GM19452 (cell line): ENCODE measurements around the gene CRYBA4.

Experiments
- ATAC-seq: cut with Tn5 transposase; IDR thresholded peaks from one replicate; pipeline ENCODE4 v1.9.1; 2021; ENCODE audit not compliant: unreplicated experiment

Gene CRYBA4

DNA sequence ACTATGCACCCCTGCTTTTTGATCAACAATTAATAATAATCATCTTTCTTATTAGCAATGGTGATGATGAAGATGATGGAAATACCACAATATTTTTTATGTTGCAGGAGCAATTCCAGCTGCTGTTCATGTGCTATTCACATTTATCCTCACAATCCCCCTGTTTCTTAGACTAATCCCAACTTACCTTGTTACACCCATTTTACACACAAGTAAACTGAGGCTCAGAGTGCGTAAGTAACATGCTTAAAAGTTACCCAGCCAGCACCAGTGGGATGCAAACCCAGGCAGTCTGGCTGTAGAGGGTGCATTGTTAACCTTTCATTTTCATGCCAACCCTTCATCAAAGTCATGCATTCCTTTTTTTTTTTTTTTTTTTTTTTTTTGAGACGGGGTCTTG lies 1.6 kb upstream of the CRYBA4 start:
- no peak for ATAC-seq

DNA sequence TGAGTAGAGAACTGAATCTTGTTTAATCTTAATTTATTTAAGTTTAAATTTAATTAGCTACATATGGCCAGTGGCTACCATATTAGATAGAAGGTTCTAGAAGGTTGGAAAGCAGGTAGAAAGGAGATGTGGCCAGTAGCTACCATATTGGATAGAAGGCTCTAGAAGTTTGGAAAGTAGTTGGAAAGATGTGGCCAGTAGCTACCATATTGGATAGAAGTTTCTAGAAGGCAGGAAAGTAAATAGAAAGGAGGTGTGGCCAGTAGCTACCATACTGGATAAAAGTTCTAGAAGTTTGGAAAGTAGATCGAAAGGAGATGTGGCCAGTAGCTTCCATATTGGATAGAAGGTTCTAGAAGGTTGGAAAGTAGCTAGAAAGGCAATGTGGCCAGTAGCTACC lies 2.2 kb downstream of the CRYBA4 start:
- ATAC-seq: no peak

DNA sequence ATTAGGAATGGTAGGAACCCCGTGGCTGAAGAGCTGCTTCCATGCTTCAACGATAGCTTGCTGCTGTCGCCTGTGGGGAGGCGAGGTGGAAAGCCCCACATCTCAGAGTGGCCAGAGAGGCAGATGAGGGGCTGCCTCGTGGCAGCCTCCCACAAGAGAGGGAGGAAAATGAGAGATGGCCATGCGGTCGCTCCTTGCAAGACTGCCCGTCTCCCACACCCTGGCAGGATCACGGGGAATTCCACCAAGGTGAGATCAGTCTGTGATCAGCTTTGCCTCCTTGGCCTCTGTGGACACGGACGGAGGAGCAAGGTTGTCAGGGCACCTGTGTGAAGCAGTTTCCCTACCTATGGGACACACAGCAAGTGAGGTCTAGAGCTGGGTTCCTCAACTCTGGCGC lies 3.0 kb downstream of the CRYBA4 start:
- ATAC-seq: no peak

DNA sequence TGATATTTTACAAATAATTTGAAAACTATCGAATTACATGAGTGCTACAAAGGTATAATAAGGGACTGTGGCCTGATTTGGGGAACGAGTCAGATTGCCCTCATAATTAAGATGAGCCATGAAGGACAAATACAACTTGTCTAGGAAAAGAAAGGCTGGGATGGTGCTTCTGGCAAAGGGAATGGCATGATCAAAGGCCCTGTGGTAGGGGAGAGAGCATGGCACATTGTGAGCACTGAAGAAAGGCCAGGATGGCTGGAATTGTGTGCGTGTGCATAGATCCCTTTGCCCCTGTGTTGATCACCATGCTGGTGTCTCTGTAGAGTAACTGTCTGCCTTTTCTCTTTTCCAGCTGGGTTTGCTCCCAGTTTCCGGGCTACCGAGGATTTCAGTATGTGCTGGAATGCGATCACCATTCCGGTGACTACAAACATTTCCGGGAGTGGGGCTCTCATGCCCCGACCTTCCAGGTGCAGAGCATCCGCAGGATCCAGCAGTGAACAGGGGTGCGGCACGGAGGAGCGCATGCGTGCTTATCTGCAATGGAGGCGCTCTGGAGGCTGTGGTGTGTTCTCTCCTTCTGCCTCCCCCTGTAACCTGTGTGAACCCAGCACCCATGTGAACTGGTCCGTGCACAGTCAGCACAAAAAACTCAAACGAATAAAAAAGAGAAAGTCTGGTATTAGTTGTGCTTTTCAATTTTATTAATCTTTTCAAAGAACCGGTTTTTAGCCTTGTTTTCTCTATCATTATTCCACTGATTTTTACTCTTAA lies 8.4 kb downstream of the CRYBA4 start:
- ATAC-seq: no peak

DNA sequence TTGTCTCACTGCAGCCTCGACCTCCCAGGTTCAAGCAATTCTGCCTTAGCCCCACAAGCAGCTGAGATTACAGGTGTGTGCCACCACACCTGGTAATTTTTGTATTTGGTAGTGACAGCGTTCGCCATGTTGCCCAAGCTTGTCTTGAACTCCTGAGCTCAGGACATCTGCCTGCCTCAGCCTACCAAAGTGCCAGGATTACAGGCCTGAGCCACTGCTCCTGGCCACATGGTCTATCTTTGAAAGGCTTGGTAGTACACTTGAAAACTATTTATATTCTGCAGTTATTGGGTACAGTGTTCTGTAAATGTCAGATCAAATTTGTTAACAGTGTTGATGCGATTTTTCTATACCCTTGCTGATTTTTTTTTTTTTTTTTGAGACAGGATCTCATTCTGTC lies 9.5 kb downstream of the CRYBA4 start:
- ATAC-seq: no peak

DNA sequence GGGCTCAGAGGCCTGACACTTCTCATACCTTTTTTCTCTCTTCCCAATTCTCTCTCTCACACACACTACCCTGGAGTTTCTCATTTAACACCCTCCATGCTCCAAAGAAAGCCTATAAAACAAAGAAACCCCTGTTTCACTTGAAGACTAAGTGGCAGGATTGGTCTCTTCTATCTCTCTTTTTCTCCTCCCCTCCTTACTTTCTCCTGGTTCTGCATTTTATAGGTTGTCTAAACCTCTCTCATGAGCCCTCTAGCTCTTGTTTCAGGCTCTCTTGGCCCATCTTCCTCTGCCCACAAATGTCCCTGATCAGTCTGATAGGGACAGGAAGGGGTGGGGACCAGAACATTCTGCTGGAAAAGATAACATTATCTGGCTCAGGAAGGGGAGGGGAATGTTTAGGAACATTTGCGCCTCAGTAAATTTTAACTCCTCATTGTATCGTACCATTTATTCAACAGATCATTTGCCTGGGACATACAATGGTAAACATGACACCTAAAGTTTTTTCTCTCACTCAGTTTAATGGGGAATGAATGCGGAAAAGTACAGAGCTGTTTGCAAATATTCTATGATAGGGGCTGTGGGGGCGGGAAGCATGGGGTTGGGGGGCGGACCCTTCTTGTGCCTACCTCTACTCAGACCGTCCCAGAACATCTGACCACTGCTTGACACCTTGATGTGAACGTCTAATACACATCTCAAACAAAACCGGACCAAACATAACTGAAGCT lies 10.8 kb downstream of the CRYBA4 start:
- no peak for ATAC-seq

DNA sequence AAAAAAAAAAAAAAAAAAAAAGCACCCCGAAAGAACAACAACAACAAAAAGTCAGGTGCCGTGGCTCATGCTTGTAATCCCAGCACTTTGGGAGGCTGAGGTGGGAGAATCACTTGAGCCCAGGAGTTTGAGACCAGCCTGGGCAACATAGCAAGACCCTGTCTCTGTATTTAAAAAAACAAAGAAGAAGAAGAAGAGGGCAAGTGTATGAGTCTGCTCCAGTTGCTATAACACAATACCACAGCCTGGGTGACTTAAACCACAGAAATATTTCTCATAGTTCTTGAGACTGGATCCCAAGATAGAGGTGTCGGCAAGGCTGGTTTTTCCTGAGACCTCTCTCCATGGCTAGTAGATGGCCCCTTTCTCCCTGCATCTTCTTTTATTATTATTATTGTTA lies 12.4 kb downstream of the CRYBA4 start:
- ATAC-seq: no peak

DNA sequence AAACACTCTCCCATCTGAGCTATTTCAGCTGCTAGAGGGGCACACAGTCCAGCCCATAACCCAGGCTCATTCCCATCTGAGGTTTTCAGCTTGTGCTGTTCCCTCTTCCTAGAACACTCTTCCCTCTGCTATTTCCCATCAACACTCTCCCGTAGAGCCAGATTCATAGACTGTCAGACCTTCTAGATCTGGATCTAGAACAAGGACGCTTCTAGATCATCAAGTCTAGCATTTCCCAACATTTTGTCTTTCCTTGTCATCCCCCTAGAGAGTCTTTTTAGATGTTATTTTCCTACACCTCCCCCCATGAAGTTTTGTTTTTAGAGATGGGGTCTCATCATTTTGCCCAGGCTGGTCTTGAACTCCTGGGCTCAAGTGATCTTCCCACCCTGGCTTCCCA lies 13.4 kb downstream of the CRYBA4 start:
- no peak for ATAC-seq

DNA sequence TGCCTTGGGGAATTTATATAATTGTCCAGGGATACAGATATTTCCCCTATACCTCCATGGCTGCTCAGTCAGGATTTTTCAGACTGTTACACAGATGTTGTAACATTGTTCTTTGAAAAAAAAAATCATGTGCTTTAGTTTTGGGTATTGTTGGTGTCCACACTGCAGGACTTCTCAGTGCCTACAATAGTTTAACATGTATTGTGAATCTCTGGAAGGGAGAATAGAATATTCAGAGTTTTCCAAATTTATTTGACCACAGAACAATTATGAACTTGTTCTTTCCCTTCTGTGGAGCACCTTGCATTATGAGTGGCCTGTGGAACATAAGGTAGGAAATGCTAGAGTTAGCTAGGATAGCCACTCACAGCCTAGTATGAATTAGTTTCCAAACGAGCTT lies 14.5 kb downstream of the CRYBA4 start:
- no peak for ATAC-seq

DNA sequence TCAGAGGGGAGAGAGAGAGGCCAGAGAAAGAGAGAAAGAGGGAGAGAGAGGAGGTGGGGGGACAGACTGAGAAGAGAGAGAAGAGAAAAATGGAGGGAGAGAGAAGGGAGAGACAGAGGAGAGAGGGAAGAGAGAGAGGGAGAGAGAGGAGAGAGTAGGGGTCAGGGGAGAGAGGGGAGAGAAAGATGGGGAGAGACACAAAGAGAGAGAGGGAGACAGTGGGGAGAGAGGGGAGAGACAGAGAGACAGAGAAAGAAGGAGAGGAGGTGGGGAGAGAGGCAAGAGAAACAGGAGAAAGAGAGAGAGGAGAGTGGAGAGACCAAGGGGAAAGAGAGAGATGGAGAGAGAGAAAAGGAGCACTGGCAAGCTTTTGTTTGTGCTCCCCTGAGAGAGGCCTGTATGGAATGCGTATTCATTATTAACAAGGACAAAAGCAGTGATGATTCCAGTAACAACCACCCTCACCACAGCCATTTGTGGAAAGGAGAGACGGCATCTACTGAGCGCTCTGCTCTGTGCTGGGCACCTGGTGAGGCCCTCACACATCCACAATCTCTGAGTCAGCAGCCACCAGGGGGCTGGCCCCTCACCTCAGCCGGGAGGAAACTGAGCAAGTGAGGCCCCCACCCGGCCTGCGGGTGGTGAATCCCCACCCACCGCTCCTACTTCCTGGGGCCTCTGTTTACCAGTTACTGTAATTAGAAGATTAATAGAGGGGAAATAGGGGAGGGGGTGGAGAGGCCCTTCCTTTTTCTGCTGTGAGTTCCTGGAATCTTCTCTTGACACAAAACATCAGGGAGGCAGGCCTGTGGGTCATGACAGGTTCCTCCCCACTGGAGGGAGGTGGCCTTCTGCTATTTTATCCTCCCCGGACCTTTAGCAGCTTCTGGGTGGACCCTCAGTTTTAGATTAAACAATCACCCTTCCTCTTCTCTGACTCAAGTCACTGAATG lies 21.0 kb downstream of the CRYBA4 start:
- no peak for ATAC-seq

DNA sequence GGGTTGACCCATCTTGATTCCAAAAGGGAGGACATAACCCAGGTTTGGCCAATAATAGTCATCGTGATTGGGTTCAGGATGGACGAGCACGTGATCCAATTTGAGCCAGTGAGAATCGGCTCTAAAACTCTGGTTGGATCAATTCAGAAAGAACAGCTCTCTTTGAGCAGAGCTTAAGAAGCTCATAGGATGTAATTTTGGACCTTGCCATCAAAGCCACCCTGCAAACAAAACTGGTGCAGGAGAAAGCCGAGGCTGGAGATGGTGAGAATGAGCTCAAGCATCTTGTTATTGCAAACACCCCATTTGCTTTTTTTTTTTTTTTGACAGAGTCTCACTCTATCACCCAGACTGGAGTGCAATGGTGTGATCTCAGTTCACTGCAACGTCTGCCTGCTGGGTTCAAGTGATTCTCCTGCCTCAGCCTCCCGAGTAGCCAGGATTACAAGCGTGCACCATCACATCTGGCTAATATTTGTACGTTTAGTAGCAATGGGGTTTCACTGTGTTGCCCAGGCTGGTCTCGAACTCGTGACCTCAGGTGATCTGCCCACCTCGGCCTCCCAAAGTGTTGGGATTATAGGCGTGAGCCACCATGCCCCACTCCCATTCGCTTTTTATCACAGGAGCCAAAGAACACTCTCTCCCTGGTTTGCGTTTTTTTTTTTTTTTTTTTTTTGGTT lies 21.8 kb downstream of the CRYBA4 start:
- no peak for ATAC-seq

DNA sequence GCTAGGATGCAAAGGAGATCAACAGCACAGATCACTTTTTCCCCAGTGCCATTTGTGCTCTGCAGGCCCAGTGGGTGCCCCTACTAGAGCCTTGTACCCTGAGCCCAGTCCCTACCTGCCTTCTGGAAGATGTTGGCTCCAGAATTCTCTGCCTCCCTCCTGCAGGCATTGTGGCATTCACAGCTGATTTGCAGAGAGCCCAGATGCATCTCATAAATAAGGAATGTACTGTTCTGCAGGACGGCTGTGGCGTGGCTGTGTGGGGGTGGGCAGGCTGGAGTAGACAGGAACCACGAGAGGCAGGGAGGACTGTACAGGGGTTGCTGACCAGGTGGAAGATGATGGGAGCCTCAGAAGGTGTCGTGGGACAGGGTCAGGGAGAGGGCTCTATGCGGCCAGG lies 24.4 kb downstream of the CRYBA4 start:
- ATAC-seq: no peak

DNA sequence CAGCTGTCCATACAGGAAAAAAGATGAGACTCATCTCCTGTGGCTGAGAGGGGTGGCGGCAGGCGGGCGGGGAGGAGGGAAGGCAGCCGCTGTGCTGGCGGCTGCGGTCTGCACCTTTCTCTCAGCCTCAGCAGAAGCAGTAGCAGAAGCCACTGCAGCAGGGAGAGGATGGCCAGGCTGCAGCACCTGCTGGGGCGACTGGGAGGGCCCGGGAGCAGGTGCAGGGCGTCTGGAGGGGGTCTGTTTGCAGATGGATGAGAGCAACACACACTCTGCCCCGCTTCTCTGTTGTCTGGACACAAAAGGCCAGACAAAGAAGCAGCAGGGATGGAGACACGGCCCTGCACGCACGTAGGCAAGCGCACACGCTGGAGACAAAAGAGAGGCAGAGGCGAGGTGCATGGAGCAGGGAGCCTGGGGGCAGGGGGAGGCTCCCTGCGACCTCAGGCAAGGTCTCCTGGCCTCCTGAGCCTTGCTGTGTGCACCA lies 26.3 kb downstream of the CRYBA4 start:
- no peak for ATAC-seq

DNA sequence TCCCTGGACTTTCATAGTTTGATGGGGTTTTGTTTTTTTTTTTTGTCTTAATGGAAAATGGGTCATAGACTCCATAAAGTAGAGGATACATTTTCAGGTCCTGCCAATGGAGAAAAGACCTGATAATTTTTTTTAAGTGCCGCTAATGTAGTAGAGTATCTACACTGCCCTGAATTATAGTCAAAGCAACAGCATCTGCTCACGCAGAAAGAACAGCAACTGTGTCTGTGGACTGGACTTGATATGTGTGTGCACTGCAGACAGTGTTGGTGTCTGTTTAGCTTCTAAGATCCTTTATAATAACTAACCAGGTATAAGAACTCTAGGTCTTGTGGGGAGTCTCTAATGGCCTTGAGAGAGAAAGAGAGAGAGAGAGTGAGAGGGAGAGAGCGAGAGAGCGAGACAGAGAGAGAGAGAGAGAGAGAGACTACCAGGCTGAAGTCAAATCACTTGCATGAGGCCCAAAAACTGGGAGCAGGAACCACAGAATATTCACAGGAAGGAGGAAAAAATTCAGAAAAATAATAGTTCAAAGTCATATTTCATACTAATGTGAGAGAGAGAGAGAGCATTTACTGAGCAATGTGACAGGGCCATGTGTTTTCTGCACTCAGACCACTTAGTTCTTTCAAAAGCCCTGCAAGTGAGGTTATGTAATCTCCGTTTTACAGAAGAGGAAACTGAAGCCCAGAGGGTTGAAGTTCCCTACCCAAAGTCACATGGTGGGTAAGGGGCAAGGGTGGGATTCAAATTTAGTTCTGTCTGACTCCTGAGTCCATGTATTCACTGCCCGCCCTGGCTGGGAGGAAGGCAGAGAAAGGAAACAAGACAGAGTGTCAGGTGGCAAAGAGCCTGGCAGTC lies 27.0 kb downstream of the CRYBA4 start:
- ATAC-seq: no peak

DNA sequence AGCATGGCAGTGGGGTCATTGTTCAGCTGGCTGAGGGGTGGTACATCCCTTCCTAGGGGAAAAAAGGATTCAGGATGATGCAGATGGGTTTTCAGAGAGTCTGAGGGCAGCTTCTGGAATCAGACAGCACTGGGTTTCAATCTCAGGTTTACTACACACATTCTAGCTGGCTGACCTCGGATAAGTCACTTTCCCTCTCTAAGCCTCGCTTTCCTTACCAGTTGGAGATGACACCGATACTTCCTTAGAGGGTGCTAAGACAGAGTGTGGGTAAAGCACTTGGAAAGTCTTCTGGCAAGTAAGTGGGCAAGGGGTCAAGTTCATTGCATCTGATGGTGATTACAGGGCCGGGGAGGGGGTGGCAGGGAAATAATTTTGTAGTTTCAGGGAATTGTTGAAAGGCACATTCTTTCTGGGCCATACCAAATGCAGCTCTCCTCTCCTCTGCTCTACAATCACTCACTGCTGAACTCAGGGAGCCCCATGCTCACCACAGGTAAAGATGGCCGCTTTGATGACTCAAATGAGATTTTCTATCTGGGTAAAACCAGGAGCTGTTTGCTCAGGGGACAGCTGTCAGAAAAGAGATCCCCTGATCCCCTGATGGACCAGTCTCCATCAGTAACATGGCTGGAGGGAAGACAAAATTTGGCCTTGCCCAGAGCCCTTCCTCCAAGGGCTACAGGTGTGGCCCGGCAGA lies 29.1 kb downstream of the CRYBA4 start:
- ATAC-seq: no peak

DNA sequence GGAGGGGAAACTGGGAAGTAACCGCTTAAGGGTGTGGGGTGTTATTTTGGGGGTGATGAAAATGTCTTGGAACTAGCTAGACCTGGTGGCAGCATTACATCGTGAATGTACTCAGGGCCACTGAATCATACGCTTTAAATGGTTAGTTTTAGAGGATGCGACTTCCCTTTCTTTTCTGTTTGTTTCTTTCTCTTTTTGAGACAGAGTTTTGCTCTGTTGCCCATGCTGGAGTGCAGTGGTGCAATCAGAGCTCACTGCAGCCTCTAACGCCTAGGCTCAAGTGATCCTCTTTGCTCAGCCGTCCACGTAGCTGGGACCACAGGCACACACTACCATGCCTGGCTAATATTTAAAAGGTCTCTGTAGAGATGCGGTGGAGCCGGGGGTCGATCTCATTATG lies 30.1 kb downstream of the CRYBA4 start:
- ATAC-seq: no peak

DNA sequence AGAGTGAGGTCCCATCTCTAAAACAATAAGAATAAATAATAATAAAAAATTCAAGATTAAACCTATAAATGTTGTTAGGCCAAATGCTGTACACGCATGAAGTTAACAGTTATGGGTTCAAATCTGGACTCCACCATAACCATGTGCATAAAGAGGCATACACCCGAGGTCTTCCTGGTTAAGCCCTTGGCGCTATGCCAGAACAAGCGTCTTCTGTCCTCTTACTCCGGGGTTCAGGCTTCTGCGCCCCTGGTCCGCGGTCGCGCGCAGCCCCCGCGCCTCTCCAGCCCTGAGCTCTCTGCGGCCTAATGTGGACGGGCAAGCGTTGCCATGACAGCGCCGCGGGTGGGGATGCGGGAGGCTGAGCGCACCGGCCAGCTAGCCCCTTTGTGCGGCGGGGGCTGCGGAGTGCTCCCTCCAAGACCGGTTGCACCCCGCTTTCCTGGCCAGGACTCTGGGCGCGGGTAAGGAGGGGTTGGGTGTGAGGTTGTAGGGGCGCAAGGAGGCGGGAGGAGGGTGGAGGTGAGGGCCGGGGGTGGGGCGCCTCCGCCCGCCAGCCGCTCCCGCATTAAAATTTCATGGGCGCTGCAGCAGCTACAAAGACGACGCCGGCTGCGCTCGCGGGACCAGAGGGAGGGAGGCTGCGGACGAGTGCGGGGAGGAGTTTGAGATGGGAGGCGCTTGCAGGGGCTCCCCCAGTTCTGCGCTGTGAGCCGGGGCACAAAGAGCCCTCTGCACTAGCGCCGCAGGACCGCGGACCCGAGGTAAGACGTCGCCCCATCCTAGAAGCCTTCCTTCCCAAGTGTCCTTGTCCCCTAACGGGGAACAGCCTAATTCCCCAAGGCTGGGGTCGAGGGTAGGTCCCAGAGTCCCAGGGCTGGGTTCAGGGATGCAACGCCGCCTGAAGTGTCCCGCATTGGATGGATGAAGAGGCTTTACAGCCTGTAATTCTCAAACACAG lies 35.4 kb downstream of the CRYBA4 start, which contains the start of gene MIAT:
Gene MIAT (plus strand): TSS at position 698 of the 961 bp plus-strand sequence.
- ATAC-seq: no peak

DNA sequence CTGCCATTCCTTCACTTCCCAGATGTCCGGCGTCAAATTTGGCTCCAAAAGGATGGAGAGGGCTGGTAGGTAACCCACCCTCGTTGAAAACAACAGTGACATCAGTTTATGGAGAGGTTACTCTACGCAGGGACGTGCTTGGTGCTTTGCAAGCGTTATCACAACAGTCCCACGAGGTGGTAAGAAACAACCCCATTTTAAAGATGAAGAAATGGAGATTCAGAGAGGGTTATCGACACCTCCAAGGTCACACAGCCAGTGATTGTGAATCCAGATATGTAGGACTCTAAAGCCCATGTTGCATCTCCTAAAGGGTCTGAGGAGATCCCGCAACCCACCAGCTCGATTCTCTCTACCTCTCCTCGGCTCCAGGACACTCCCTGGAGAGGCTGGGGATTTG lies 36.4 kb downstream of the CRYBA4 start:
- no peak for ATAC-seq
